ACC112 (cell line): Measurements from ENCODE around the gene BRD9.

Experiments used
- H2AFZ ChIP-seq: fragments of 200-600 bp; sonication (generic); one replicate; pipeline ENCODE4 v1.6.0; 2017; ENCODE audit warnings: antibody characterized with exemption, low read length; ENCODE audit not compliant: unreplicated experiment
- H3K27ac ChIP-seq: fragments of 200-600 bp; sonication (generic); 2 replicates; pipeline ENCODE4 v1.5.1; 2014; ENCODE audit warnings: low read depth, mild to moderate bottlenecking, antibody characterized with exemption, low read length, moderate library complexity
- H3K27me3 ChIP-seq: fragments of 200-600 bp; sonication (generic); 2 replicates; pipeline ENCODE4 v1.6.1; 2014; ENCODE audit warnings: mild to moderate bottlenecking, antibody characterized with exemption, low read length, moderate library complexity, mixed read lengths; ENCODE audit not compliant: insufficient read depth
- H3K36me3 ChIP-seq: fragments of 200-600 bp; sonication (generic); 2 replicates; pipeline ENCODE4 v1.6.1; 2016; ENCODE audit warnings: mild to moderate bottlenecking, antibody characterized with exemption, low read length, moderate library complexity, mixed read lengths; ENCODE audit not compliant: insufficient read depth
- H3K4me1 ChIP-seq: fragments of 200-600 bp; sonication (generic); one replicate; pipeline ENCODE4 v1.6.1; 2016; ENCODE audit warnings: low read length, mixed read lengths; ENCODE audit not compliant: insufficient read depth, unreplicated experiment, control insufficient read depth
- H3K4me3 ChIP-seq: fragments of 200-600 bp; sonication (generic); 2 replicates; pipeline ENCODE4 v1.5.1; 2014; ENCODE audit warnings: mild to moderate bottlenecking, low read depth, low read length
- H3K79me2 ChIP-seq: fragments of 200-600 bp; sonication (generic); one replicate; pipeline ENCODE4 v1.6.0; 2016; ENCODE audit warnings: low read length; ENCODE audit not compliant: control insufficient read depth, unreplicated experiment, insufficient read depth

Gene BRD9

DNA sequence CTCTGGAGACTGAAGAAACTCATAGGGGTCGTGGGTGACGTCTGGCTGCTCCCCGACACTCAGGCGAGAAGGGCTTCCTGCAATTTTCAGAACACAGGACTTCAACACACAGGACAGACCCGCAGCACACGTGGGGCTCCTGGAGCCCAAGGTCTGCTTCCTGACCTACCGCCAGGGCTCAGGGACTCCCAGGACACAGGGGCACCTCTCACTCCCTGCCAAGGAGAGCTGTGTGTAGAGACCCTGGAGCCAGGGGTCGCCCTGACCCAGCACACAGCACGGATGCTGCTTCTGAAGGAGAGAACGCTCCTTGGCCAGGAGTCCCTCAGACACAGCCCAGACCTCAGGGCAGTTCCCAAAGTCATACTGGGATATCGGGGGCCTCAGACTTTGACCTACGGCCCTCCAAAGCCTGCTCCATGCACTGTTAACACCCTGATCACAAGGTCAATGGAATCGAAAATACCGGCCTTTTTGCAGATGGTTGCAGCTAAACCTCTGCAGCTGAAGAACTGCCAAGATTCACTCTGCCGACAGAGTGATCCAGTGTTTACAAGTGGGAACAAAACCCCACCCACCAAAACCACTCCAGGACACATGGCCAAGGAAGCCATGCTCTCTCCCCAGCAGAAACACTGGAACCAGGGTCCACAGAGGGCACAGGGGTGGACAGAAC is 28.0 kb downstream of the BRD9 start:
- Histone ChIP-seq H3K4me1 (no peaks in the 10 kb centered on the region), H3K27me3 (no peaks in the 10 kb centered on the region), H3K36me3 (peaks cover 19% of the 10 kb centered on the region; the same call in 1 of the 2 replicates), H3K27ac (no peak overlapping the region), H2AFZ (no peak overlapping the region), H3K4me3 (no peak overlapping the region), H3K79me2 (no peaks in the 10 kb centered on the region)

DNA sequence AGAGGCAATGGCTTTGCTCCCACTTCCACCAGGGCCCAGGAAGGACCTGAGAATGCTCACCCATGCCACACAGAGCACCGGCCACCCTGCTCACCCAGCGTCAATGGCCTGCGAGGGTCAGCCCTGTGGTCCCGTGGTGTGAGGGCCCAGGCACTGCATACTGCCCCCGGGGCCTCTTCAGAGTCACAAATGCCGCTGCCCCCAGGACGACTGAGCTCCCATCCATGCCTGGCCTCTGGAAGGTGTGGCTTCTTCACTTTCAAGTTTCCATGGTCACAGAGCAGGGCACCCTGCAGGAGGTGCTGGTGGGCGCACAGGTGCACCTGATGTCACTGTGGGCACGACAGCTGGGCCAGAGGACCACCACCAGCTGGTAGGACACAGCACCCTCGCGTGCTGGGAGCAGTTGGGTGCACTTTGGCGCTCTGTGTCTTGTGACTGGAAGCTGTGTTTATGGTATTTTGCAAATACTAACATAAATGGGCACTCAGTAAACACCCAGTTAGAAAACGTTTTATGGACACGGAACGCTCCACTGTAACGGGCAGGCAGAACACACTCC is 29.3 kb downstream of the BRD9 start:
- Histone ChIP-seq H3K36me3 (0 out of 2 replicates have a peak, but pooled peaks cover 10% of the 10 kb centered on the region), H3K27ac (no peak overlapping the region), H3K4me3 (no peak overlapping the region)

DNA sequence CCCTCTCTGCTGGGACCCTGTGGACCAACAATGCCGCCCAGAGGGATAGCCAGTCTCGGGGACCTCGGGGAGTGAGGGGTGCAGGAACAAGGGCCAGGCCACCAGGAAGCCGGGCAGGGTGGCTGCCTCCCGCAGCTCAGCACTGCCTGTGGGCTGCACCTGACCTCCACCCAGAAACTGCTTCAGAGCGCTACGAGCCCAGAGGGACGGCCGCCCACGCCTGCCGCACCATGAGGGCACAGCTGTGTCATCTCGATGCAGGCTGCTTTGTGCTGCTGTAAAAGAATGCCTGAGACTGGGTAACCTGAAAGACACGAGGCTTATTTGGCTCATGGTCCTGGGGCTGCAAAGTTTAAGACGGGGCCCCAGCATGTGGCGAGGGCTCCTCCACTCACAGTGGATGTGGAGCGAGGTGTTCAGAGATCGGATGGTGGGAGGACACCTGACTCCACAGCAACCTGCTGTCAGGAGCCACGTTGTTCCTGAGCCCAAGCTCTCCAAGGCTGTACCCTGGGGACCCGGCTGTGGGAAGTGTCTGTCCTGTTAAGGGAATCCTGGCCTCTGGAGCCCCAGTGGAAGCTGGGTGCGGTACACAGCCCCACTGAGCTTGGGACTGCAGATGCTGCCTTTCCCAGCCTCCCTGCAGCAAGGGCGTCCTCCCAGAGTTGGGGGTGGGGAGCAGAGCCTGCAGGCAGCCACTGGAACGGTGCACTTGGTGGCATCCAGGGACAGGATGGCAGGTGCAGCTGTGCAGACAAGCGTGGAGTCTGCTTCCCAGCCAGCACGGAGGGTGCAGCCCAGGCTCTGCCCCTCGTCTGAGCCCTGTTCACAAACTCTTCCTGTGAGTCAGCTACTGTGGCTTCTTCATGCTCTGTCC is 30.0 kb downstream of the BRD9 start:
- H2AFZ ChIP-seq: no peak overlapping the region
- H3K4me1 ChIP-seq: no peaks in the 10 kb centered on the region
- 0 out of 2 replicates have a peak, but pooled peaks cover 4% of the 10 kb centered on the region for H3K36me3 ChIP-seq
- no peak overlapping the region for H3K27ac ChIP-seq
- no peak overlapping the region for H3K4me3 ChIP-seq
- no peaks in the 10 kb centered on the region for H3K27me3 ChIP-seq
- H3K79me2 ChIP-seq: no peaks in the 10 kb centered on the region

More for the DNA sequence above, 29.3 kb downstream of the BRD9 start:
- no peaks in the 10 kb centered on the region for H3K79me2 ChIP-seq
- H2AFZ ChIP-seq: no peak overlapping the region
- H3K4me1 ChIP-seq: no peaks in the 10 kb centered on the region
- H3K27me3 ChIP-seq: no peaks in the 10 kb centered on the region

DNA sequence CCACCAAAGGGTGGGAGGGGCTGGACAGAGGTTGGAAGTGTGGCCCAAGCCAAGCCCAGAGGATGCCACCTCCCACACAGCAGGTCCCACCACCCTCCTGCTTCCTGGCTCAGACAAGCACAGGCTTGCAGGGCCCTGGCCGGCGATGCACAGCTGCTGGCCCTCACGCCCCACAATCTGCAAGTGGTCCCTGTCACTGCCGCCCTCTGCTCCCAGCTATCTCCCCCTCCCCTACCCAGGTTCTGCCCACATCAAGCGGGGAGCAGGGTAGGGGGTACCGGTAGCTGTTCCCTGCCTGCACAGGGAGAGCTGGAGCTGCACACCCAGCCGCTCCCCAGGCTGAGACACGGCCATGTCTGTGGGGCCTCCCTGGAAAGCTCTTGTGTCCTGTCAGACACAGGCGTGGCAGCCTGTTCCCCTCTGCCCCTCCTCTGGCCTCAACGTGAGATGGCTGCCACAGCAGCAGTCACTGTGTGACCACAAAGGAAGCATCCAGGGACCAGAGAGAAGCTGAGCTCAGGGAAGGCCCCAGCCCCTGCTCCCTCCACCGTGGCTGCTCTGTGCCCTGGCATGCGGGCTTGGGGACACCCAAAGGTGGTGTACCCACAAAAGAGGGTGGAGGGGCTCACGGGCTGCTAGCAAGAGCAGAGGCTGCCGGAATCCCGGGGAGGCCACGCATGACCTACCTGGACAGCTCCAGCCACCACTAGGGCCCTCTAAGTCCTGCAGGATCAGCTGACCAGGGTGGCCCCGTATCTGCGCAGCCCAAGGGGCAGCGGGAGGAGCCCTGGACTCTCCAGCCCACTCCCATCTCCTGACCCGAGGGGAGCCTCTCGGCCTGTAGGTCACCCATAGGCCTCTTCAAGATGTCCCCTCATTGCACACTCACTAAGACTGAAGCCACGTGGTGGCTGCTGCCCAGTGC is 30.9 kb downstream of the BRD9 start:
- Histone ChIP-seq H3K4me1 (no peaks in the 10 kb centered on the region), H3K4me3 (no peak overlapping the region), H3K27ac (no peak overlapping the region), H2AFZ (no peak overlapping the region), H3K79me2 (no peaks in the 10 kb centered on the region), H3K36me3 (no peaks in the 10 kb centered on the region), H3K27me3 (no peaks in the 10 kb centered on the region)

DNA sequence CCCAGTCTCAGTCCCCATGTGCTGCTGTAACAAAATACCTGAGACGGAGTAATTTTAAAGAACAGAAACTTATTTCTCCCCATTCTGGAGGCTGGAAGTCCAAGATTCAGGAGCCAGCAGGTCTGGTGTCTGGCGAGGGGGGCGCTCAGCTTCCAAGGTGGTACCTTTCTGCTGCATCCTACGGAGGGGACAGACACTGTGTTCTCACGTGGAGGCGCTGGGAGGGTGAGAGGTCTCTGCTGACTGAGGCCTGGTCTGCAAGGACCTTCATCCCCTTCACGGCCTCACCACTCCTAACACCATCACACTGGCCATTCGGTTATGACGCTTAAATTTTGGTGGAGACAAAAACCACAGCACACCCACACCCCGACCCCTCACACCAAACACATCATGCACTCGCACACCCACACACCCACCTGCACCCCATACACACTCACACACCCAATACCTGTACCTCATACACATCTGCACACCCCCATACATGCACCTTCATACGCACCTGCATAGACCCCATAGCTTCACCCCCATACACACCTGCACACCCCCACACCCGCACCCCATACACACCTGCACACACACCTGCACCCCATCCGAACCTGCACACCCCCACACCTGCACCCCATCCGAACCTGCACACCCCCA is 32.0 kb downstream of the BRD9 start:
- Histone ChIP-seq H3K36me3 (no peaks in the 10 kb centered on the region), H2AFZ (no peak overlapping the region), H3K27ac (no peak overlapping the region), H3K4me3 (no peak overlapping the region), H3K4me1 (no peaks in the 10 kb centered on the region), H3K79me2 (no peaks in the 10 kb centered on the region), H3K27me3 (no peaks in the 10 kb centered on the region)

DNA sequence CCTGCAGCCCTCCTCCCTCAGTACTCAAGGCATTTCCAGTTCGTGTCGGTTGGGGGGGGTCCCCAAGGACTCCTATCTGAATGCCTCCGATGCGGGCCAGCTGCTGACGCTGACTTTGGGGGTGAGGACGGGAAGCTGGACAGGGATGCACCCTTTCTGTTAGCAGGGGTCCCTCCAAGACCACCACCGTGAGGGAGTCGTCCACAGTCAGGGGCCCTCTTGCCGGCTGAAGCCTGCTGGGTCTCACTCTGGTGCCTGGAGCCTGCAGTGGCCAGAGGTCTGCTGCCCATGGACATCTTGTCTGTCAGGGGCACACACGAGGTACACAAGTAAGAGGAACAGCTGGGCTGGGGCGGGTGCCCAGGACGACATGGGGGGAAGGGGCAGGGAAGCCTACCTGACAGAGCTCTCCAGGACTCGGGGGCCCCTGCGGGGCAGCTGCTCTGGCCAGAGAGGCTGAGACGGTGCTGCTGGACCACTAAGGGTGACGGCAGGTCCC is 32.8 kb downstream of the BRD9 start:
- Histone ChIP-seq H3K36me3 (no peaks in the 10 kb centered on the region), H3K27ac (no peak overlapping the region), H3K4me3 (no peak overlapping the region), H3K79me2 (no peaks in the 10 kb centered on the region), H3K4me1 (no peaks in the 10 kb centered on the region), H3K27me3 (no peaks in the 10 kb centered on the region), H2AFZ (no peak overlapping the region)

- H3K4me1 ChIP-seq: no peaks in the 10 kb centered on the region
- H2AFZ ChIP-seq: no peak overlapping the region
- H3K79me2 ChIP-seq: no peaks in the 10 kb centered on the region
- H3K36me3 ChIP-seq: no peaks in the 10 kb centered on the region
- H3K27me3 ChIP-seq: no peaks in the 10 kb centered on the region
- H3K4me3 ChIP-seq: no peak overlapping the region
- no peak overlapping the region for H3K27ac ChIP-seq
Observed at GRCh38 chr5:859391-859790, 33.2 kb downstream of the BRD9 start.

DNA sequence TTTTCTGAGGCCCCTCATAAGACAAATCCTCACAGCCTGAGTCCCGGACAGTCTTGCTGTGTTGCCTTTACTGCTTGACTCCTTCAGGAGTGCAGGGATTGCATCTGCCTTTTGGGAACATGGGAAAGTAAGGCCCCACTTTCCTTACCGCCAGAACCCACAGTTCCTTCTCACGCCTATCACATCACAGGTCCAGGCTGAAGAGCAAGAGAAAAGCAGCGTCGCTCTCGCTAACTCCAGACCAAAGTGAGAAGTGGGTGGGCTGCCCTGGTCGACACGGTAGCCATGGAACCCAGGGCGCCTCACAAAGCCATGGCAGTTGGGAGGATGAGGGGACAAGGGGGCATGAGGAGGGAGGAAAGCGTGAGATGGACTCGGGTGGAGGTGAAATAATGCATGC is 33.9 kb downstream of the BRD9 start:
- Histone ChIP-seq H3K27me3 (no peaks in the 10 kb centered on the region), H3K27ac (no peak overlapping the region), H3K4me3 (no peak overlapping the region), H2AFZ (no peak overlapping the region), H3K36me3 (no peaks in the 10 kb centered on the region), H3K79me2 (no peaks in the 10 kb centered on the region), H3K4me1 (no peaks in the 10 kb centered on the region)

DNA sequence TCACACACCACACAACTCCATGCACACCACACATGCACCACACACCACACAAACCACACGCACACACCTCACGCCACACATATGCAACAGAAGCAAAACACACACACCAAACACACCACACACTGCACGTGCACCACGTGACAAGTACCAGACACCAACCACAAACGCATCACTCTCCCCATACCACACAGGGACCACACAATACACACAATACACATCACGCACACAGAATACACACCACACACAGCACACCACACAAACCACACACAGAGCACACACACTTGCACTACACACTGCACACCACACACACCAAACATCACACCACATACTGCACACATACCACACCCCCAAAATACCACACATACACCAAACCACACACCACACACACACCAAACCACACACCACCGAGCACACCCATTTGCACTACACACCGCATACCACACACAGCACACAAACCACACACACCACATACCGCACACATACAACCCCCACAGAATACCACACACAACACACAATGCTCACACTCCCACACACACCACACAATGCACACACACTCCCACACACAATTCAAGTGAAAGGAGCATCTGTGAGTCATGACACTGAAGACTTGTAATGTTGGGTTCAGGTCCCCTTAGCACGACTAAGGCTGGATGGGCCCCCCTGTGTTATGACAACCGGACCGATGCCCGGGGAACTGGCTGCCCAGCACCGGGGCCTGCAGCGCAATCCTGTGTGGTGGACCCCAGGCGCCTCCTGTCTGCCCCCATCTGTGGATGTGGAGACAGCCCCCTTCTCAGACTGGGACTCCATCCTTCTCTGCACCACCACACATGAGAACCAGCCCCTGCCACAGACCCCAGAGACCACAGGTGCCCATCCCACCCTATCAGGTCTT is 35.8 kb downstream of the BRD9 start:
- H3K27me3 ChIP-seq: peaks cover 7% of the 10 kb centered on the region; the same call in 1 of the 2 replicates
- H3K4me3 ChIP-seq: no peak overlapping the region
- no peaks in the 10 kb centered on the region for H3K4me1 ChIP-seq
- H3K36me3 ChIP-seq: no peaks in the 10 kb centered on the region
- H3K79me2 ChIP-seq: no peaks in the 10 kb centered on the region
- H2AFZ ChIP-seq: no peak overlapping the region
- H3K27ac ChIP-seq: no peak overlapping the region
